ENCODE measurements around the gene ABCC3. TPM values are rescaled to one million over a fixed set of nuclear protein-coding genes. Genes with fewer than 3 reads are reported as not detected.

The ABCC3 gene
- total RNA-seq, 4 donors from 2014 or later, result 297 to 655 (median 533) TPM

DNA sequence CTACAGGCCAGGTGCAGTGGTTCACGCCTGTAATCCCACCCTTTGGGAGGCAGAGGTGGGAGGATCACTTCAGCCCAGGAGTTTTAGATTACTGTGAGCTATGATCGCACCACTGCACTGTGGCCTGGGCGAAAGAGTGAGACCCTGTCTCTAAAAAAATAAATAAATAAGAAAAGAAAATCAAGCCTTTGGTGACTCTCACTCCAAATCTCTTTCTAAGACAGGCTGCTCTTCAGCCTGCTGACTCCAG is 976 bp downstream of the ABCC3 start:
- TF ChIP-seq POLR2AphosphoS5 (IDR thresholded peaks at IDR 0.05), result no peak
- TF ChIP-seq, protein P1, sequence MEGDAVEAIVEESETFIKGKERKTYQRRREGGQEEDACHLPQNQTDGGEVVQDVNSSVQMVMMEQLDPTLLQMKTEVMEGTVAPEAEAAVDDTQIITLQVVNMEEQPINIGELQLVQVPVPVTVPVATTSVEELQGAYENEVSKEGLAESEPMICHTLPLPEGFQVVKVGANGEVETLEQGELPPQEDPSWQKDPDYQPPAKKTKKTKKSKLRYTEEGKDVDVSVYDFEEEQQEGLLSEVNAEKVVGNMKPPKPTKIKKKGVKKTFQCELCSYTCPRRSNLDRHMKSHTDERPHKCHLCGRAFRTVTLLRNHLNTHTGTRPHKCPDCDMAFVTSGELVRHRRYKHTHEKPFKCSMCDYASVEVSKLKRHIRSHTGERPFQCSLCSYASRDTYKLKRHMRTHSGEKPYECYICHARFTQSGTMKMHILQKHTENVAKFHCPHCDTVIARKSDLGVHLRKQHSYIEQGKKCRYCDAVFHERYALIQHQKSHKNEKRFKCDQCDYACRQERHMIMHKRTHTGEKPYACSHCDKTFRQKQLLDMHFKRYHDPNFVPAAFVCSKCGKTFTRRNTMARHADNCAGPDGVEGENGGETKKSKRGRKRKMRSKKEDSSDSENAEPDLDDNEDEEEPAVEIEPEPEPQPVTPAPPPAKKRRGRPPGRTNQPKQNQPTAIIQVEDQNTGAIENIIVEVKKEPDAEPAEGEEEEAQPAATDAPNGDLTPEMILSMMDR (IDR thresholded peaks at IDR 0.05), result no peak
- no peak for TF ChIP-seq EP300 (IDR thresholded peaks at IDR 0.05; ENCODE audit: low read depth)
- TF ChIP-seq POLR2A (IDR thresholded peaks at IDR 0.05), result no peak
- H3K4me1 ChIP-seq, result peaks cover 22 to 75% (median 58%) of the 10 kb centered on the region in 4 donors
- H3K27ac ChIP-seq, result peak overlapping the region; percentile 78 to 92 (median 90)
- H3K4me3 ChIP-seq, result peak overlapping the region in 3 of 4 donors; percentile 53 to 72 (median 69)
- peaks cover 17% of the 10 kb centered on the region for H3K27me3 ChIP-seq
- H3K36me3 ChIP-seq, result no peaks in the 10 kb centered on the region
- no peak for DNase-seq
- in situ Hi-C loops (cut with MboI; ENCODE audit: low pct_ligation_motif_present in 1 of 4, low pct_unique_long_range_greater_than_20kb in 1 of 4, low sequenced_read_pairs in 3 of 4) (loop anchor here in 2 of 4 donors (10.0 kb wide), 2 partner anchors 59 to 81 kb away; no protein-coding TSS in a partner anchor), intact Hi-C loops (cut with DNase I; ENCODE audit: low total_unique reads) (no loop called here)
- WGBS, 2 donors (ENCODE audit: low coverage in 1 of 2), result 36 to 57% methylated on average over 3 of the region's 3 CpGs
- H3K9me3 ChIP-seq, result no peaks in the 10 kb centered on the region

DNA sequence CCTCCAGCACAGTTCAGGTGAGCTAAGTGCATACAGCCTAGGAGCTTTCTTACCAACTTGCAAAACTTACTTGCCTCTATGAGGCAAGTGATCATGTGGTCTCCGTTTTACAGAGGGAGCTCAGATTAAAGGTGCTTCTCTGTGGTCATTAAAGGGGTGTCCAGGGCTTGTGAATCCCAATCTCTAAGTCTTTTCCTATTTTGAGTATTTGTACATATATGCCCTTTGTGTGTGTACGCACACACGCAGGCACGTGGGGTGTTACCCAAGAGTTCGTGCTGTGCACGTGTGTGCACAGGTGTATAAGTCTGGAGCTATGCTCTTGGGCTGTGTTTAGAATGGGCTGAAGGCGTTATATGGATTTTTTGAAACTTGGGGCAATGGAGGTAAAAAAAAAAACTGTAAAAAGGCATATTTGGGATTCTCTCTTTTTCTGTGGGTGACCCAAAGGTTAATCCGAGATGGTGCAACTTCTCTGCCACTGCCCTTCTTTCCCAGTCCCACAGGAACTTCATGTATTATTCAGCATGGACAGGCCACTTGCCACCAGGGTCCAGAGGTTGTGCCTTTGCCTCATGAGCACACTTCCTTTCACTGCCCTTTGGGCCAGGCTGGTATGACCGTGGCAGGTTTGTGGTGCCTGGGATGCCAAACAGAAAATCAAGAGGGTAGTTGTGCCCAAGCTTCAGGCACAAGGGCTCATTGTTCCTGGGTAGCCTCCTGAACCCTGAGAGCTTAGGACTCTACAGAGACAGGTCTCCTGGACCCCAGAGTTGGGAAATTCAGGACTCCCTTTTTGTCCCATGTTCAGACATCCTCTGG is 1.5 kb downstream of the ABCC3 start:
- intact Hi-C loops (cut with DNase I; ENCODE audit: low total_unique reads), result no loop called here
- H3K27ac ChIP-seq, result peak overlapping the region; percentile 85 to 92 (median 90)

DNA sequence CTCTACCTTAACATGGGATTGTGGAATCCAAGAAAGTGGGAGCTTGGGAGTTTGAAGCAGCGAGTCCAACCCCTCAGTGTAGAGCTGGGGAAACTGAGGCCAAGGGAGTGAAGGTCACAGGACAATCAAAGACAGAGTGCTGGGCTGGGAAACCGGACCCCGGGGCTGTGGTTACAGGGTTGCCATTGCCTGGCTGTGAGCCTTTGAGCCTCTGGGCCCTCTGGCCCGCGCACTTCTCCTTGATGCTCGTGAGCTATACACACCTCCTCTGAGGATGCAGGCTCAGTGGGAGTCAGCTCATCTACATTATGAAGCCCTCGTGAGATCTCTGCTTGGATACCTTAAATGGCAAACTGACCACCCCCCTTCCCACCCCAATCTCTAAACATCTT is 2.1 kb downstream of the ABCC3 start:
- Histone ChIP-seq H3K27ac (peak overlapping the region; percentile 85 to 92 (median 90)), H3K4me3 (no peak overlapping the region)
- WGBS, 2 donors (ENCODE audit: low coverage in 1 of 2), result 80% methylated on average over 7 of the region's 7 CpGs; no CpG with 5 or more reads in 1 of the 2 donors

More for the DNA sequence above, 1.5 kb downstream of the ABCC3 start:
- Histone ChIP-seq H3K4me3 (peak overlapping the region in 3 of 4 donors; percentile 53 to 72 (median 69)), H3K36me3 (no peaks in the 10 kb centered on the region), H3K9me3 (no peaks in the 10 kb centered on the region), H3K27me3 (peaks cover 17% of the 10 kb centered on the region), H3K4me1 (peaks cover 20 to 74% (median 55%) of the 10 kb centered on the region in 4 donors)
- WGBS, 2 donors (ENCODE audit: low coverage in 1 of 2), result 57 to 65% methylated on average over 8 to 9 of the region's 9 CpGs
- in situ Hi-C loops (cut with MboI; ENCODE audit: low pct_ligation_motif_present in 1 of 4, low pct_unique_long_range_greater_than_20kb in 1 of 4, low sequenced_read_pairs in 3 of 4), result loop anchor here in 2 of 4 donors (10.0 kb wide), 2 partner anchors 59 to 81 kb away; no protein-coding TSS in a partner anchor
- no peak for DNase-seq
- peak in 1 of 3 donors; percentile 20 for TF ChIP-seq POLR2AphosphoS5 (IDR thresholded peaks at IDR 0.05)
- TF ChIP-seq, protein P1 (IDR thresholded peaks at IDR 0.05), result no peak

More for the DNA sequence above, 2.1 kb downstream of the ABCC3 start:
- Histone ChIP-seq H3K9me3 (no peaks in the 10 kb centered on the region), H3K27me3 (peaks cover 17% of the 10 kb centered on the region), H3K36me3 (no peaks in the 10 kb centered on the region), H3K4me1 (peaks cover 20 to 74% (median 55%) of the 10 kb centered on the region in 4 donors)
- TF ChIP-seq EP300 (IDR thresholded peaks at IDR 0.05; ENCODE audit: low read depth), result no peak
- TF ChIP-seq, protein P1 (IDR thresholded peaks at IDR 0.05), result no peak
- TF ChIP-seq POLR2A (IDR thresholded peaks at IDR 0.05), result no peak
- TF ChIP-seq POLR2AphosphoS5 (IDR thresholded peaks at IDR 0.05), result no peak
- DNase-seq, result no peak
- in situ Hi-C loops (cut with MboI; ENCODE audit: low pct_ligation_motif_present in 1 of 4, low pct_unique_long_range_greater_than_20kb in 1 of 4, low sequenced_read_pairs in 3 of 4), result loop anchor here in 2 of 4 donors (10.0 kb wide), 2 partner anchors 58 to 82 kb away; no protein-coding TSS in a partner anchor
- intact Hi-C loops (cut with DNase I; ENCODE audit: low total_unique reads), result no loop called here
